Thymus (tissue), 11 donors: Measurements from ENCODE around the gene TNFAIP2. TPM values are rescaled to one million over a fixed set of nuclear protein-coding genes. Genes with fewer than 3 reads are reported as not detected.

Experiments
- DNase-seq, 9 donors: peaks; one replicate each; pipeline ENCODE4 v3.0.0-alpha.2; 2013; ENCODE audit warnings: low spot score in 9 of 9, low read depth in 6 of 9, missing footprints in 1 of 9
- H3K27ac ChIP-seq, 2 donors: one replicate each; pipeline ENCODE4 v1.5.1; 2013; ENCODE audit warnings: control low read depth in 1 of 2, low read depth in 1 of 2, low read length in 1 of 2, mild to moderate bottlenecking in 1 of 2, moderate library complexity in 1 of 2
- H3K27me3 ChIP-seq, 2 donors: one replicate each; pipeline ENCODE4 v1.5.1; 2013; ENCODE audit warnings: low read length in 1 of 2; ENCODE audit not compliant: control insufficient read depth in 2 of 2, insufficient read depth in 1 of 2
- H3K36me3 ChIP-seq, 2 donors: one replicate each; pipeline ENCODE4 v1.5.1; 2013; ENCODE audit warnings: low read length in 1 of 2, mild to moderate bottlenecking in 1 of 2, moderate library complexity in 1 of 2; ENCODE audit not compliant: control insufficient read depth in 2 of 2, insufficient read depth in 2 of 2
- H3K4me1 ChIP-seq, 2 donors: one replicate each; pipeline ENCODE4 v1.5.1; 2013; ENCODE audit warnings: low read length in 2 of 2; ENCODE audit not compliant: control insufficient read depth in 2 of 2, insufficient read depth in 2 of 2
- H3K4me3 ChIP-seq, 2 donors: one replicate each; pipeline ENCODE4 v1.5.1; 2013; ENCODE audit warnings: low read length in 2 of 2, control low read depth in 1 of 2, mild to moderate bottlenecking in 1 of 2
- H3K9me3 ChIP-seq, 2 donors: one replicate each; pipeline ENCODE4 v1.5.1; 2013; ENCODE audit warnings: low read length in 1 of 2, mild to moderate bottlenecking in 1 of 2; ENCODE audit not compliant: control insufficient read depth in 2 of 2, insufficient read depth in 1 of 2
- WGBS: extraction: QIAGEN DNeasy Blood & Tissue Kit; methylation state at CpG from one replicate; pipeline ENCODE4 v1.1.7; 2013; 5-methylcytosine and 5-hydroxymethylcytosine counted together
- polyA plus RNA-seq: library from polyadenylated mRNA; stranded (reverse); fragments of 200-250 nt; gene quantifications from one replicate; pipeline ENCODE4 v1.2.3, GENCODE V29; 2013
- total RNA-seq: library from RNA; stranded (reverse); fragments of 120-200 nt; gene quantifications from one replicate; pipeline ENCODE4 v1.2.4, GENCODE V29; 2013
- donor health status: healthy.

TNFAIP2 gene
- total and polyA plus RNA-seq, 2 donors = 66.2 to 193 TPM

DNA sequence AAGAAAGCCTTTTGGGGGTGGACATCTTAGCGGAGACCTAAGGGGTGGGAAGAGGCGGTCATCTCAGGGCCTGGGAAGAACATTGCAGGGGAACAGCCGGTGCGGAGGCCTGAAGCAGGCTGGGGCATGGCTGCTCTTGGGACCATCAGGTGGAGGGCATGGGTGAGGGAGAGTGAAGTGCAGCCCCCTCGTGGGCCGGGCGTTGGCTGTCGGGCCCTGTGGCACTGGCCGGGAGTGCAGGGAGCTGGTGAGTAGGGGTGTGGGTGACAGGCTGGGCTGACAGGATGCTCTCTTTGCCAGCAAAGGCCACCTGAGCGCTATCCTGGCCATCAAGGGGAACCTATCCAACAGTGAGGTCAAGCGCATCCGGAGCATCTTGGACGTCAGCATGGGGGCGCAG lies 11.7 kb downstream of the TNFAIP2 start:
- no peak overlapping the region for H3K27ac ChIP-seq

DNA sequence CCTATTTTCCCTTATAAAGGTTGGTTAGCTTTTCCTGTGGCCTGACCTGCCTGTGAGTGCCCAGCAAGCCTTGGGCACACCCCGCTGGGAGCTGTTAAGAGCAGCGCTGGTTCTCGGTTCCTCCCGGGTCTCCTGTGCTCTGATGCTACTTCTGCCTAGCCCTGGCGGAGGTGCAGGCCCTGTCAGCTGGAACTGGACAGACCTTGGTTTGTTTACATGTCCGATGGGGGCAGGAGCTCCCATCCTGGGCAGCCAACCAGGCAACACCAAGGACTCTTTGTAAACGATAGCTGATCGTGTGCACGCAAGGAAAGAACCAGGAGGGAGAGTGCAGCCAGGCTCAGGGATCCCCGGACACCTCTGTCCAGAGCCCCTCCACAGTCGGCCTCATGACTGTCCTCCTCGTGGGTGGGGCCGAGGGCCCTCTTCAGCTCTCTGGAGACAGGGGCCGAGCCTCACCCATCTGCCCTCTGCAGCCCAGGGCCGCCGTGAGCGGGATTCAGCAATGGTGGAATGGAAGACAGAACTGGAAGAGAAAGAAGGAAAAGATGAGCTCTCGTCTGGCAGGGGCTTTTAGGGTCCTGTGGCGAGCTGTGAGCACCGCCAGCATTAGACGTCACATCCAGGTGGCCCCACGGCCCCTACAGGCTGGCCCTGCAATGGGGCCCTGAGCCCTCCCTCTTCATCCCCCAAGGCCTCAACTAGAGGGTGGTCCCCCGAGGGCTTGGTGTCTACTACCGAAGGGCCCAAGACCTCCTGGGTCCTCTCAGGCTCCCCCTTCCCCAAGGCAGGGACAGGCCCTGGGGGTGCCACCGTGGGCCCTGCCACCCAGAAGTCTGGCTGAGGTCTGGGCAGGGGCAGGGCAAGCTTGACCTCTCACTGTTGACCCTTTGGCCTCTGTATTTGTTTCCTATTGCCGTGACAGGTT lies 12.3 kb downstream of the TNFAIP2 start:
- H3K4me3 ChIP-seq = no peak overlapping the region
- no peak for DNase-seq
- 97% methylated on average over 26 of the region's 26 CpGs for WGBS
- H3K27me3 ChIP-seq = peaks cover 0 to 32% of the 10 kb centered on the region in 2 donors
- peaks cover 0 to 9% of the 10 kb centered on the region in 2 donors for H3K4me1 ChIP-seq
- no peak overlapping the region for H3K27ac ChIP-seq
- H3K36me3 ChIP-seq = peaks cover 1 to 5% of the 10 kb centered on the region in 2 donors
- H3K9me3 ChIP-seq = no peaks in the 10 kb centered on the region

More for the DNA sequence above, 11.7 kb downstream of the TNFAIP2 start:
- Histone ChIP-seq H3K4me1 (peaks cover 0 to 13% of the 10 kb centered on the region in 2 donors), H3K4me3 (no peak overlapping the region), H3K27me3 (peaks cover 0 to 27% of the 10 kb centered on the region in 2 donors), H3K36me3 (peaks cover 4 to 5% of the 10 kb centered on the region in 2 donors), H3K9me3 (no peaks in the 10 kb centered on the region)
- no peak for DNase-seq
- 97% methylated on average over 14 of the region's 14 CpGs for WGBS

DNA sequence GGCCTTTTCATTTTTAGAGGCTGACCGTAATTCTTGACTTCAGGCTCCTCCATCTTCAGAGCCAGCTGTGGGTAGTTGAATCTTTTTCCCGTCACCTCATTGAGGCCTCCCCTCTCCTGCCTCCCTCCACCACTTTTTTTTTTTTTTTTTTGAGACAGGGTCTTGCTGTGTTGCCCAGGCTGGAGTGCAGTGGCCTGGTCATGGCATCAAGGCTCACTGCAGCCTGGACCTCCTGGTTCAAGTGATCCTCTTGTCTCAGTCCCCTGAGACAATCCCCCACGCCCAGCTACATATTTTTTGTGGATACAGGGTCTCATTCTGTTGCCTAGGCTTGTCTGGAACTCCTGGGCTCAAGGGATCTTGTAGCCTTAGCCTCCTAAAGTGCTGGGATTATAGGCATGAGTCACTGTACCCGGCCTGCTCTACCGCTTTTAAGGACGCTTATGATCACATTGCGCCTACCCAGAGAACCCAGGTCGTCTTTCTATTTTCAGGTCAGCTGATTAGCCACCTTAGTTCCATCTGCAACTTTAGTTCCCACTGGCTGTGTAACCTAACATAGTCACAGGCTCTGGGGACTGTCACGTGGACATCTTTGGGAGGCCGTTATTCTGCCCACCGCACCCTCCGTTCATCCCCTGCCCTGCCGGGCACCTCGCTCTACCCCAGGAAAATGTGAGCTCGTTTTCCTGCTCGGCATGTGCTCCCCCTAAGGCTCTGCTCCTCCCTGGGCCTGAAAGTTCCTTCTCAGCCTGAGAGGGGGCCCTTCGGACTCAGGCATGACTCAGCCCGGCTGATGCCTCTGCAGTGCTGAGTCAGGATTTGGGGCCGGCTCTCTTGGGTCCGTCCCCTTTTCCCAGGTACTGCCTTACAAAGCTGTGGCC lies 13.4 kb downstream of the TNFAIP2 start:
- Histone ChIP-seq H3K27ac (peak overlapping the region in 1 of 2 donors; percentile 22), H3K4me1 (peaks cover 0 to 2% of the 10 kb centered on the region in 2 donors), H3K36me3 (peaks cover 0 to 5% of the 10 kb centered on the region in 2 donors), H3K4me3 (no peak overlapping the region), H3K9me3 (peaks cover 1 to 3% of the 10 kb centered on the region in 2 donors), H3K27me3 (peaks cover 0 to 40% of the 10 kb centered on the region in 2 donors)
- WGBS = 83% methylated on average over 20 of the region's 20 CpGs
- no peak for DNase-seq

DNA sequence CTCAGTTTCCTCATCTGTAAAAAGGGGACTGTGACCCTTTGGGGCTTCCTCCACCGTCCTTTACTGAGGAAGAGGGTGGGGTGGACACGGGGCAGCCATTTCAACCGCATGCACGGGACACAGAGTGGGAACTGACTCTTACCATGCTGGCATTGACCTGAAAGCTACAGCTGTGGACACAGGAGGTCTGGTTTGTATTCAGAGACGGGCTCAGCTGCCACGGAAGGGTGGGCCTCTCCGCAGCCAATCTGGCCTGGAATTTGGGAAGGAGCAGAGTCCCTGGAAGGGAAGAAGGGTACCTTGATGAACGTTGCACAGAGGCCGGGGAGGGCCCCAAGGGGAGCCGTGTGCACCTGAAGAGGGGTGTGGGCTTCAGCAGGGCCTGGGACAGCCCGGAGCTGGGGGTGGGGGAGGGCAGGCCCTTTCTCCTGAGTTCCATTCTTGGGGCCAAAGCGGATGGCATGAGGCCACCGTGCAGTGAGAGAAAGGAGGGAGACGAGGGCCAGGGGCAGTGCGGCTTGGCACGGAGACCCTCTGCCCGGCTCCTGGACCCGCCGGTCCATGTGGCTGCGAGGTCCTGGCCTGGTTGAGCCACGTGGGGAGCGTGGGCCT lies 14.5 kb downstream of the TNFAIP2 start:
- Histone ChIP-seq H3K27me3 (peaks cover 0 to 48% of the 10 kb centered on the region in 2 donors), H3K4me1 (peaks cover 0 to 5% of the 10 kb centered on the region in 2 donors), H3K27ac (peak overlapping the region in 1 of 2 donors; percentile 55), H3K36me3 (peaks cover 0 to 5% of the 10 kb centered on the region in 2 donors), H3K4me3 (no peak overlapping the region), H3K9me3 (peaks cover 1 to 3% of the 10 kb centered on the region in 2 donors)
- WGBS = 93% methylated on average over 22 of the region's 22 CpGs
- DNase-seq = no peak

DNA sequence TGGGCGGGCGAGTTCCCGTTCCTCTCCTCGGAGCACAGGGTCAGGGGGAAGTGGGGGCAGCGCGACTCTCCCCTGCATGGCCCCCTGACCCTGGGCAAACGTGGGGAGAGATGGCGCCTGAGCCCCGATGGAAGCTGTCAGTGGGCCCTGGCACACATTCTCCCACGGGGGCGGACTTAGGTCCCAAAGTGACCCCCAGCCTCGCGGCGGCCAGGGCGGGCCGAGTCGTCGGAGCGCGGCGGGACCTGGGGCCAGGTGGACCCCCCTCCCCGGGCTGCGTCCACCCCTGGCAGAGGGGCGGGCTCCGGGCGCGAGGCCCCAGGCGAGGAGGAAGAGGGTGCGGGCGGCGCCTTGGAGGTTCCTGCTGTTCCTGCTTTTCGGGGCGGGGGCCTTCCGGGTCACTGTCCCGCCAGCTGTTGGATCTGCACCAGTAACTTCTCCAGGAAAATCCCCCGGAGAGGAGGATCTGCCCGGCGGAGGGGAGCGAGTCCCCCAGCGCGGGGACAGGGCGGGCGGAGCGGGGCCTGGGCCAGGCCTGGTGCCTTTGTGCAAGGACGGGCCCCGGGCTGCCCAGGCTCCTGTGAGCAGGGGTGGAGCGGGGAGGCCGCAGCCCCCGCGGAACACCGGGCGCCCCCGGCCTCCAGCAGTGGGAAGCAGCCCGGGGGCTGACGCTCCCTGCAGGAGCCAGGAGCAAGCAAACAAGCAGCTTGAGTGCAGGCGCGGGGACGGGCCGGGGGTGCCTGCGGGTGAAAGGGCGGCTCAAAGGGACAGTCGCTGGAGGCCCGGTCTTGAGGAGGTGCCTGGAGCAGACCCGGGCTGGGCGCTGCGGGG lies 15.3 kb downstream of the TNFAIP2 start:
- H3K27ac ChIP-seq = peak overlapping the region in 1 of 2 donors; percentile 55
- peaks cover 0 to 52% of the 10 kb centered on the region in 2 donors for H3K27me3 ChIP-seq
- H3K9me3 ChIP-seq = peaks cover 1 to 3% of the 10 kb centered on the region in 2 donors
- peaks cover 0 to 5% of the 10 kb centered on the region in 2 donors for H3K4me1 ChIP-seq
- 58% methylated on average over 66 of the region's 66 CpGs for WGBS
- peak overlapping the region in 1 of 2 donors; percentile 10 for H3K4me3 ChIP-seq
- H3K36me3 ChIP-seq = peaks cover 0 to 5% of the 10 kb centered on the region in 2 donors
- no peak for DNase-seq

DNA sequence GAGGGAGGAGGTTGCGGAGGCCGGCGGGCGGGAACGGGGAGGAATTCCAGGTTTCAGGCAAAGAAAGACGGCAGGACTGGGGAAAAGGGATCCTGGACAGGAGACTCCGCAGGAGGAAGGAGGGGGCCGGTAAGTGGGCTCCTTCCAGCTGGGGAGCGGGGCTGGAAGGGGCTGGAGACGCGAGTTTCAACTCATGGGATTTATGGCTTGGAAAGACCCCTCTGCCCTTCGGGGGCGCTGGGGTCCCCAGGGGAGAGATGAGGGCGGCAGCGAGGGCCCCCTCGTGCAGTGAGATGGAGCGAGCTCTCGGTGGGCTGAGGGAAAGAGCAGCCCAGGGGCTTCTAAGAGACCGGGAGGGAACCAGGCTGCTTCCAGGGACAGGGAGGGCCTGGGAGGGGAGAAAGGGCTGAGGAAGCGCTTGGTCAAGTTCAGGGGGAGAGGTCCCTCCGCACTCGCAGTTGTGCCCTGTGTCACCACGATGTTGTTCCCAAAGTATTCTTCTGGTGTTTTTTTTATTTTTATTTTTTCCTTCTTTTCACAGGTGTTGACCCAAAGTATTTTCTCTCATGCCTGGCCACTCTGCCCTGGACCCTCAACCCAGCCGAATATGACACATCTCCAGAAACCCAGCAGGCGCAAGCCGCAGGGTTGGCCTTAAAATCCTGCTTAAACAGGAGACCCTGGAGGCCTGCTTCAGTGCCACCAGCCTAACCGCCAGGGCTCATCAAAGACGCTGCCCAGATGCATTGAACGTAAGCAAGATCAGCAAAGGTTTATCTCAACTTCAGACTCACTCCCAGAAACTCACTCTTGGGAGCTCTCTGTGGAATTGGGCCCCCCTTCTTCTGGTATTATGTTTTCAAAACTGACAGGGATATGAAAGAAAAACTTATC lies 16.1 kb downstream of the TNFAIP2 start:
- Histone ChIP-seq H3K27ac (no peak overlapping the region), H3K4me1 (peaks cover 0 to 5% of the 10 kb centered on the region in 2 donors), H3K9me3 (peaks cover 1 to 3% of the 10 kb centered on the region in 2 donors), H3K36me3 (no peaks in the 10 kb centered on the region), H3K27me3 (peaks cover 0 to 52% of the 10 kb centered on the region in 2 donors), H3K4me3 (peak overlapping the region in 1 of 2 donors; percentile 10)
- 91% methylated on average over 29 of the region's 29 CpGs for WGBS
- no peak for DNase-seq

DNA sequence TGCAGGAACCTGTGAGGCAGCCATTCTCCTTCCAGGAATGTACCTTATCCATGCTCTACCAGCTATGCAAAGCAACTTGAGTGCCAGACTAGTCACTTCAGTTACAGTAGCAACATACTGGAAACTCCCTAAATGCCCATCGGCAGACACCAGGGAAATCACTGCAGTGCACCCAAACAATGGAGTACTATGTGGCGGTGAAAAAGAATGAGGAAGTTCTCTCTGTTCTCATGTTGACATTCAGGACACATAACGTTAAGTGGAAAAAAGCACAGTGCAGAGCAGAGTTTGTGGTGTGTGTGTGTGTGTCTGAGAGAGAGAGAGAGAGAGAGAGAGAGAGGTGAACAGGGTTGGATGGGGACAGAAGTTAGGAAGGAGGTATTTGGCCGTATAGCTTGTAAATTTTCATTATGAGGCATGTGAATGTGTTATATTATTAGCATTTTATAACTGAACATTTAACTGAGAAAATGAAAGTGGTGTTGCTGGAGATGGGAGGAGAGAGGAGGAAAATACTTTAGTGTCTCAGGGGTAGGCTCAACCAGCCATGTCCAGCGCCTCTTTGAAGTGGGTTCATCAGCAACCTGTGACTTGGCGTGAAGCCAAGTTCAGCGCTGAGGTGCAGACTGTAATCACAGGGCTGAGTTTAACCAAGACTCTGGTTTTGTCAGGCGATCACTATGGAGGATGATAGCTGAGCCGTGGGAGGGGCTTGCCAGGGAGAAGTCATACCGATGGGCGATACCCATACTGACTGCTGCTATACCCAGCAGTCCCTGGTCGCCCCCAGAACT lies 17.3 kb downstream of the TNFAIP2 start:
- Histone ChIP-seq H3K9me3 (peaks cover 1 to 3% of the 10 kb centered on the region in 2 donors), H3K36me3 (no peaks in the 10 kb centered on the region), H3K4me3 (no peak overlapping the region), H3K27ac (no peak overlapping the region), H3K4me1 (peaks cover 0 to 5% of the 10 kb centered on the region in 2 donors), H3K27me3 (peaks cover 0 to 52% of the 10 kb centered on the region in 2 donors)
- WGBS = 54% methylated on average over 12 of the region's 12 CpGs
- DNase-seq = peak in 1 of 9 donors; percentile 15
